RCC 7860 (cell line): ENCODE results near the gene AGK.
"Not testable (repeated sequence)": the region's sequence is repeated elsewhere in the genome, so short reads cannot be mapped to it uniquely, and the experiment has no call there.

Experiments used
- DNase-seq: peaks from one replicate; pipeline ENCODE4 v3.0.0-alpha.2; 2015; ENCODE audit warnings: low spot score
- FAIRE-seq: peaks from 2 replicates; lab custom pipeline; 2012; peaks lifted over from hg19 to GRCh38; lab: Jason Lieb, UNC

Gene AGK

DNA sequence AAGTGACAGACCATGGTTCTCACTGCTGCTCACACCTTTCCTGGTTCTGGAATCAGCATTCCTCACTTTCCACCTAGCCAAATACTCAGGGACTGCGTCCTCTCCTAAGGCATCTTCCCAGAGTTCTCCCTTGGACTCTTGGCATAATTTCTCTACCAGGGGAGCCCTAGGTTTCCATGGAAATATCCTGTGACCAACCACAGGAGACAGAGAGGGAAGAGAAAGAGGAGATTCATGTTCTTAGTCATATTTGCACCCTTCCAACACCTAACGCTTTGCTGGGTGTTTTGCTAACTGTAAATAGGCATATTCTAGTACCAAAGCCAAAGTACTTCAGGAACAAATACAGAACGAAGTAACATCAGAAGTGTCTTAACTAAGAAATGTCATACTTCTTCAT, 122.1 kb downstream of the AGK start:
- DNase-seq (no peak), FAIRE-seq (no peak)

DNA sequence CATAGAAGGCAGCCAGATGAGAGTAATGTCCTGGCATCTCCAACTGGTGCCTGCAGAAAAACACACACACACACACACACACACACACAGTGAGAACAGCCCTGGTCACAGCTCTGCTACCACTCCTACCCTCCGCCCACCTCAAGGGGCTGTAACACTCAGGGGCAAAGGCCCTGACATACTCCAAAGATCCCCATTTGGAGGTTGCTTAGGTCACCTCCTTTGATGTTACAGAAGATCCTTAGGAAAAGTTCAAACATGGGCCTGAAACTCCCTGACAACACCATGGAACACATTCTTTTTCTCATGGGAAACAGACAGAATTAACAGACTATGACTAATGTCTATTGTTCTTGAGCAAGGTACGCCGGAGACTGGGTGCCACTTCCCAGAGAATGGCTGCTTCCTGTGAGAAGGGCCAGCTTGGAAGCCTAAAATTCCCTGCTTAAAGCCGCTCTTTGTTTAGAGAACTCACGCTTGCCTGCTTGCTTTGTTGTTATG, 123.0 kb downstream of the AGK start:
- peak; percentile 77 for DNase-seq

DNA sequence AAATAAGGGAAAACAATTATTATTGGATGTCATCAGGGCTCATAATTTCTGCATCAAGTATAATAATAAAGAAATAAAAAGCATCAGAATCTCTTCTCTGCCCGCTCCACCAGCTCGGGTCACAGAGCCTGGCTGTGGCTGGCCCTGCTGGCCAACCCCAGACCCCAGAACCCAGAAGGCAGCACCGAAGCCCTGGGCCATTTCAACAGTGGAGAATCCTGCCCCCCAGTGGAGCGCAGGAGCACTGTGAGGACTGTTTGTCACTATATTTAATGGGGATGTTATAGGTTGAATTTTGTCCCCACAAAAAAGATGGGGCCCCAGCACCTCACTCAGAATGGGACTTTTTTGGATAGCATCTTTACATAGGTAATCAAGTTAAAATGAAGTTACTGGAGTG, 123.5 kb downstream of the AGK start:
- DNase-seq (no peak), FAIRE-seq (no peak)

More for the DNA sequence above, 123.0 kb downstream of the AGK start:
- FAIRE-seq, result peak; percentile 17

DNA sequence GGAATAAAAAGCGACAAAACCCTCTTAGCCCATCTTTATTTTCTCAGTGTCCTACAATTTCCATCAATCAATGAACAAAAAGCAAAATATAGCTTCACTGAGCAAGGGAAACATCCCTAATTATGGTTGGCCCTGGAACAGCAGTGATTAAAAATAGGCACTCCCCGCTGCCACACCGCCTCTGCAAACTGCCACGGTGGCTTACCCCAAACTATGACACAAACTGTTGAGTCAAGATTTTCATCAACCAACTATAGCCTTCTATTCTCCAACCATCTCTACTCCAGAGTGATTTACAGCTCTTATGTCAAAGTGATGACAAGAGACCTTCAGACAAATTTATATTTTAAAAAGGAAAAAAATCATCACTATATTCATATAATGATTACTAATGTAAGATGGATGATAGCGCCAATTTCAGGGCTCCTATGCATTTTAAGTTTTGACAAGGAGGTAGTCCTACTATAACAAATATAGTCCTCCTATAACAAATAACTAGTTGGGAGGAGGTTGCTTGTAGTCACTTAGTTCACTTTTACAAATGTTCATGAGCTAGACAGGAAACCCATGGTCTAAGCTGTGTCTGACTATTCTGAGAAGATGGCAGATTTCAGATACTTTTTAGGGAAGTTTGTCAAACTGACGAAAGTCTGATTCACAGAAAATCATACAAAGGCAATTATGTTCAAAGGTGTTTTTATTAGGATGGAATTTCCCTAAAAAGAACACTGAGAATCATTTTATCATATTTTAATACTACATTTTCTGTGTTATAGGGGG, 124.4 kb downstream of the AGK start:
- peak; percentile 7 for FAIRE-seq
- DNase-seq, result no peak

DNA sequence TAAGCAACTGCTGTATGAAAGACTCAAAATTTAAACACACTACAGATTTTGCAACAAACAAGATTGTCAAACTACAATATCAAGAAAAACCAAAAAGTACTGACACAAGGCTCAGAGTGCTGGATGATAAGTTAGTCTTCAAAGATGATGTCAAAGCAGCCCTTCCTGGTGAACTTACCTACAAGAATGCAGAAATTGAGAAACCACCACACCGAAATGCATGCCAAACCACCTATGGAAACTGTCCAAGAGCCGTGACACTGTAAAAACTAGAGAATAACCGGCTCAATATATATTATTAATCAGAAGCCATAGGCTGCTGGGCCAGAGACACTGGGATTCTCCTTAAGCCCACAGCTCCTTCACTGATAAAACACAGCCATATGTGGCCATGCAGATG, 125.4 kb downstream of the AGK start:
- peak; percentile 43 for FAIRE-seq
- peak; percentile 45 for DNase-seq

DNA sequence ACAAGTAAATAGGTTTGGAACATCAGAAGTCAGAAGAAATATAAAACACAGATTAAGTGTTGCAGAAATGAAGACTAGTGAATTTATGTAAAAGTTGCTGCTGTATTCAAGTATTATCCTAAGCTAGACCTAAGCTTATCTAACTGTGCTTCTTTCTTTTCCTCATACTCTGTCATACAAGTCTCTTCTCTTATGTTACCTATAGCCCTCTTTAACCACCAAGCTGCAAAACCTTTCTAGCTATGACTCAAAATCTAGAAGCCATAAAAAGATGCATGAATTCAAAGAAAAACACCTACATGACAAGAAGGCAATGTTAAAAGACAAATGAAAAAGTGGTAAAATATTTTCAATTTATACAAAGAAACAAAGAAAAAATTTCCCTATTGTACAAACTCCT, 127.8 kb downstream of the AGK start:
- no peak for FAIRE-seq
- no peak for DNase-seq

DNA sequence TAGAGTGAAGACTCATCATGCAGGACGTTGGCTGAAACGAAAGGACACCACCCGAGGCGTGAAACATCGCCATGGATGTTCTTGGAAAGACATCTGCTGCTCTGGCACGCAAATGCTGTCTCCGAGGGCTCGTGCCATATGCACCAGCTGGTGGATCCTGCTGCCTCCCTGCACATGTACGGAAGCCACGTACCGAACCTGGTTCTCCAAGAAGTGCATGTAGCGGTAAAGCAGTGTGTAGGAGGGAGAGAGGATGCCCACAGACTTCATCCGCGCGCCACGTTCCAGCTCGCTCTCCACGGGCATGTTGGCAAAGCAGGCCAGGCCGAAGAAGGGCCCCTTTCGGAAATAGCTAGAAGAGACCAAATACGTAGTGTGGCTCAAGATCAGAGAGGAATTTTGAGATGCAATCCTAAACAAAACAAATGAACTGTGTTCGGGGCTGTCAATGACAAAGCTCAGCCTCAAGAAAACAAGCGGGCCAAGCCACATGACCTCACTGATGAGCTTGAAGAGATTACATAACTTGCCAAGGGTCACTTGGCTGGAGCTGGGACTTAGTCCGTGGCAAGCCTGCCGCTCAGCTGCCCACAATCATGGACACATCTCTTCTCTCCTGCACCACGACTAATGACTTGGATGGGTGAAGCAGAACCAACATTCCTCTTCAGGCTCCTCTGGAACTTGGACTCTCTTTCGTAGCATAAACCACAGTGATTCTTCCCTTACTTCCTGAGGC, 134.2 kb downstream of the AGK start:
- DNase-seq, result no peak
- no peak for FAIRE-seq

DNA sequence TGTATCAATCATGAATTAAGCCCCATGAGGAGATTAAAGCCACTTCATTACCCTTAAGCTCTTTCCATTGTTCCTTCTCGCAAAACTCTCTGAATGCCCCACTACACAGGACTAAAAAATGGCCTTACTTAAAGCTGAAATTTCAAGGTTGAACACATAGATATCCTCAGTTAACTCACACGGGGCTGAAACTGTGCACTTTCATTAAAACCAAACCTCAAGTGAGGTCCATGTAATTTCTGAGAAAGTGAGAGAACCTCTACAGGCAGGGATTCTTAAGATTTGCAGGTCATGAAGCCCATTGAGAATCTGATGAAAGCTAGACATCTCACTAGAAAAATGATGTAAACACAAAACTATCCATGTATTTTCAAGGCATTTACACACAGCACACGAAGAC, 134.9 kb downstream of the AGK start:
- FAIRE-seq (no peak), DNase-seq (no peak)

DNA sequence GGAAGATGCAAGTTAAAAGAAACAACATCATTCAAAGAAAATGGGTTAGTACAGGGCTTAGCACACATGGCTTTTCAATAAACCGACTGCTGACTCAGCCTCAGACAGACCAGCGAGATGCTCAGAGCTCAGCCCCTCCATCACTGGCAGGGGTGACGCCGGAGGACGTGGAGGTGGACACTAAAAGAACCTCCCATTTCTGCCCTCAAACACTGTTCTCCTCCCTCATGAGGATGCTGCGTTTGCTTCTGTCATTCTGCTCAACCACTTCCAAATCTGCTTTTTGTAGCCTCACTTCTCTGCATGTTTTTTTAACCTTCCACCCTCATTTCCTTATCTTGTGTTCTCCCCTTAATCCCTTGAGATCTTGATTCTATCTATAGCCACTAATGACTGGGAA, 135.5 kb downstream of the AGK start:
- FAIRE-seq (no peak), DNase-seq (no peak)

DNA sequence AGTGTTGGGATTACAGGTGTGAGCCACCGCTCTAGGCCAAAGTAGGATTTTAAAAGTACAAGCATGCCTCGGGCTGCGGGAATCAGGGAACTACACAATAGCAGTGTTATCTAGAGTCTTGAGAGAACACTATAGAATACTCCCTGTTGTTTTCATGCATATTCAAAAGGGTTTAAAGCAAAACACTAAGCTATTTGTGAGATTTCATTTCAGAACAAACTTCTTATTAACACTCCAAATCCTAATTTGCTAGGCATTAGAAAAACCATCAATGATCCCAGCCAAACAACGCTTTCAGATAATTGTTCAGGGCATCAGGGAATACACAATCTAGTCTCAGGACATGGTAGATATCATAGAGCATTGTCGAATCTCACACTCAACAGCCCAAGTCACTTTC, 136.8 kb downstream of the AGK start:
- no peak for DNase-seq
- FAIRE-seq, result no peak

DNA sequence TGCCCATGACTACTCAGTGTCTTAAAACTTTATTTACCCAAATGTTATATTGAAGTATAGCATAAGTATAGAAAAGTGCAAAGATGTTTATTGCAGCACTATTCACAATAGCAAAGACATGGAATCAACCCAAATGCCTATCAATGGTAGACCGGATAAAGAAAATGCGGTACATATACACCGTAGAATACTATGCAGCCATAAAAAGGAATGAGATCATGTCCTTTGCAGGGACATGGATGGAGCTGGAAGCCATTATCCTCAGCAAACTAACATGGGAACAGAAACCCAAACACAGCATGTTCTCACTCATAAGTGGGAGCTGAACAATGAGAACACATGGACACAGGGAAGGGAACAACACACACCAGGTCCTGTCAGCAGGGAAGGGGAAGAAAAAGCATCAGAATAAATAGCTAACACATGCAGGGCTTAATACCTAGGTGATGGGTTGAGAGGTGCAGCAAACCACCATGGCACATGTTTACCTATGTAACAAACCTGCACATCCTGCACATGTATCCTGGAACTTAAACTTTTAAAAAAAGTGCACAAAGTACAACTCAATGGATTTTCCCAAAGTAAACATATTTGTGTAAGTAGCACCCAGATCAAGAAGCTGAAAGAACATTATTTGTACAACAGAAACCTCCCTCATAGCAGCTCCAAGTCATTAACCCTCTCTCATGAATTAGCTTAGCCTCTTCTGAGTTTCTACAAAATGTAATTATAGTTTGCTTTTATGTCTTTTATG, 138.0 kb downstream of the AGK start:
- DNase-seq, FAIRE-seq: not testable (repeated sequence)

DNA sequence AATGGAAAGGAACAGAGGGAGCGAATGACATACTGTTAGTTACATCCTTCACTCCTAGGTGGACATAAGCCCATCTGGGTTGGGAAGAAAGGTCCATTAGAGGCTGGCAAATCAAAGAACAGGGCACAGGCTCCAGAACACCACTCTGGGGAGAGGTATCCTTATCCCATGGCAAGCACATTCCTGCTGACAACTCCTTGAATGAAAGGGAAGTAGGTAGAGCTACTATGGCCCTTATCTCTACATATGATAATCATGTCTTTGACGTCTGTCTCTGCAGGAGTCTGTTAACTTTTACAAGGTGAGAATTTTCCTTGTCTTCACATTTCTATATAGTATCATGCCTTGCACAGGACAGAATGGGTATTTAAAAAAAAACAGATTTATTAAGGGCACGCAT, 140.3 kb downstream of the AGK start:
- no peak for DNase-seq
- FAIRE-seq, result no peak

DNA sequence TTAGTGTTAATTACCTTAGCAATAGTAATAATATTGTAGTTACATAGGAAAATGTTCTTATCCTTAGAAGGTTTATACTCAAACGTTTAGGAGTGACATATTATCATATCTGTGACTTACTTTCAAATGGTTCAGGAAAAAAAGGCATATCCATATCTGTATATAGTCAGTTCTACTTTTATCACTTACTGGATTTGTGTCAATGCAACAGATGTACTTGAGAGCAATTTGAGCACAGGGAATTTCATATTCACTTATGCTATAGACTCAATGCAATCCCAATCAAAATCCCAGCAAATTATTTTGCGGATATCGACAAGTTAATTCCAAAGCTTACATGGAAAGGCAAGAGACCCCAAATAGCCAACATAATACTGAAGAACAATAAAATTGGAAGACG, 140.8 kb downstream of the AGK start:
- DNase-seq, result no peak
- FAIRE-seq, result no peak

DNA sequence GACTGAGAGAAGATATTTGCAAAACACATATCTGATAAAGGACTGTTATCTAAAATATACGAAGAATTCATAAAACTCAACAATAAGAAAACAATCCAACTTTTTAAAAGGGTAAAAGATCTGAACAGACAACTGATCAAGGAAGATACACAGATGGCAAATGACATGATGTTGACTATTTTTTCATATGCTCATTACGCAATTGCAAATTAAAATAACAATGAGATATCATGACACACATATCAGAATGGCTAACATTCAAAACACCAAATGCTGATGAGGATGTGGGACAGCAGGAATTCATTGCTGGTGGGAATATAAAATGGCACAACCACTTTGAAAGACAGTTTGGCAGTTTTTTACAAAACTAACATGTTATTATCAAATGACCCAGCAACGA, 141.9 kb downstream of the AGK start:
- DNase-seq (no peak), FAIRE-seq (peak; percentile 5)

DNA sequence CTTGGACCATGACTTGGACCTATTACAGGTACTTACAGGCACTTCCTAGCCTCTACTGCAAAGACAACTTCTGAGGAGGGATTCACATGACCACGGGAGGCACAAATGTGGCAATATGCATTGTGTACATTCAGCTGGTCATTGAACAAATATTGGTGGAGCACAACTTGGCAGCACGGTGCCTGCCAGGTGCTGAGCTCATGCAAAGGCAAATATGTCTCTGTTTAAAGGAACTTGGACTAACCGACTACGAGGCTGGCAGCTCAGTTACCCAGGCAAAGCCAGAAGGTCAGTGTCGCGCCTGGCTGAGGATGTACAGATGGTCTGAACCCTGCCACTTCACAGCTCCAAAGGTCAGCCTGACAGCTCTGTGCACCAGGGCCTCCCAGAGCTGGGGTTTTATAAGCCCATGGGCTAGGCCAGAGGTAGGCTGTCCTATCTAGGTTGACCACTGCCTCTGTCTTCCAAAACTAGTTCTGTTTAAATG, 144.6 kb downstream of the AGK start:
- FAIRE-seq (peak; percentile 83), DNase-seq (peak; percentile 68)

DNA sequence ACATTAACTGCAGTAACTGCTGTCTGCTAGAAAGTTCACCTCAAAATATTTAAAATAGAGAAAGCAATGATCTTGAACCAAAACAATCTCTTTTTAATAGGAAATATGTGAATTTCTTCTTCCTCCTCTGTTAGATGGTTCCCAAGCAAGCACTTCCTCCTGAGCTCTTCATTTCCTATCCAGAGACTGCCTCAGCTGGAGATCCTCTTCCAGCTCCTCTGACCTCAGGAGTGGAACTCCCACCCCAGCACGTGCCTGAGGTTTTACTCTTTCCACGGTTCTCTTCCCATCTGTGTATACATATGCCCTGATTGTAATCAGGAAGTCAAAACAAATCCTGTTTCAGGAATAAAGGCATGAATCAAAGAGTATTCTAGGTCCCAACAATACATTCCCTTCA, 145.1 kb downstream of the AGK start:
- FAIRE-seq (no peak), DNase-seq (no peak)

DNA sequence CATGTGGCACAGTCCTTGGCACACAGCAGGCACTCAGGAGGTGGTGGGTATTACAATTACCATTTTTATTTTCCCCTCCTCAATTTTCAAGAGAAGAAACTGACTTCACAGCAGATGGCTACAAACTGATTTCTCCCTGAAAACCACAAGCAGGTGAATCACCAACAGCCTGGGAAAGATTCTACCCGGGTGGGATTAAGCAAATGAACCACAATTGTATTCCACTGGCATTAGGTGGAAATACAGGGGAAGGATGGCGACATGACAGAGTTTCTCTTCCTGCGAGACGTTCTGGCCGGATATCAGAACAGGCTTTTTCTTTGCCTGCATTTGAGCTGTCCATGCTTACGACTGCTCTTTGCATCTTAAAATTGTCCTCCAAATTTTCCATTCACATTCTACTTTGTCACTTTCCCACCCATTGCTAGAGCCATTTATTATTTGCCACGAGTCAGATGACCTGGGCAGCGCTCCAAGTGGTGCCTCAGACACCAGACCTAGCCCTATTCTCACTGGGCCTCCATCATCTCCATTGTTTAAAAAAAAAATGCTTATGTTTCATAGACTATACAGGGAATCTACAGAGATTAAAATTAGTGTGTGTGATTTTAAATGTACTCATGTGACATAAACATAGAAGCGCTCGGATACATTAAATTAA, 146.1 kb downstream of the AGK start:
- FAIRE-seq (peak; percentile 98), DNase-seq (peak; percentile 84)

DNA sequence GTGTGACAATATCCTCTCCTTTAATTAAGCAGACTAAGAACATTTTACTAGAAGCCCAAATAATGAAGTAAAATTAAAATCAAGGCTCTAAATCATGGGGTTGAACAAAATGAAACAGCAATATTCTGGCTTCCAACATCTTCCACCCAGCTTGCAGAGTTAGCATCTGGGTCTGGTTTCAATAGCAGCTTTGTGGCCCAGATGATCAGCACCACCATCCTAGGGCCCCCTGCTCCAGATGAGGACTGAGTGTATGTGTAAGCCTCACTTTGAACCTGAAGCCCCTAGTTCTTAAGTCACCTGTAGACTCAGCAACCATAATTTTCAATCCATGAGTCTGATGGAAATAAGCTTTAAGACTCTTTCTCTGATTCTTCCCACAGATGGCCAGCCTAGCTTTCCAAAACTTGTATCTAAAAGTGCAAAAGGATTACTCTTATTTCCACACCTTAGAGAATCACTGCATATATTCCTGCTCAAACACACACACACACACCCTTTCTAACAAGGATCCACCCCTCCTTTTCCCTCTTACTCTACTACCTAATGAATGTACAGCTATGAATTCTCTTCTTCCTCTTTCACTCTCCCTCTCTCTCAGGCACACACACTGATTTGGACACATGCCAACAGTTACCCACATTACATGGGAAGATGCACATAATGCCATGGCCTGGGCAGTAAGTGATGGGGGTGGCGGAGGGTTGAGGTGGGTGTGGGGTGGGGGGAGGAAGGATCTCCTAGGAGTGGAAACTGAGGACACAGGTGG, 147.2 kb downstream of the AGK start:
- DNase-seq (peak; percentile 41), FAIRE-seq (no peak)

DNA sequence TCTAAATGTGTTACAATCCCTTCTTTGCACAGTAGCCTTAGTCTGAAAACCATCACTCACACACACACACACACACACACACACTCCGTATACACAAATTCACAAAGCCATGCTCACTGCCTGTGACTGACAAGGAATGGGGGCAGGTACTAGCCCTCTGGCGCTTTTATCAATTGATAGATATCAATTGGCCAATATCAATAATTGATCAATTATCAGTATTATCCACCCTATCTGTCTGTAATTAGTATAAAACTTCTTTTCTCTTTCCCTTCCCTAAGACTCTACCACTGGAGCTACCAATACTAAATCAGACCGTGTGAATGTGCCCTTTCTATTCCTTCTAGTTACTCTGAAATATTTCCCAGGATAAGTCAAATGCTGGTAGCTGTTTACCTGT, 148.7 kb downstream of the AGK start:
- no peak for DNase-seq
- FAIRE-seq, result no peak

DNA sequence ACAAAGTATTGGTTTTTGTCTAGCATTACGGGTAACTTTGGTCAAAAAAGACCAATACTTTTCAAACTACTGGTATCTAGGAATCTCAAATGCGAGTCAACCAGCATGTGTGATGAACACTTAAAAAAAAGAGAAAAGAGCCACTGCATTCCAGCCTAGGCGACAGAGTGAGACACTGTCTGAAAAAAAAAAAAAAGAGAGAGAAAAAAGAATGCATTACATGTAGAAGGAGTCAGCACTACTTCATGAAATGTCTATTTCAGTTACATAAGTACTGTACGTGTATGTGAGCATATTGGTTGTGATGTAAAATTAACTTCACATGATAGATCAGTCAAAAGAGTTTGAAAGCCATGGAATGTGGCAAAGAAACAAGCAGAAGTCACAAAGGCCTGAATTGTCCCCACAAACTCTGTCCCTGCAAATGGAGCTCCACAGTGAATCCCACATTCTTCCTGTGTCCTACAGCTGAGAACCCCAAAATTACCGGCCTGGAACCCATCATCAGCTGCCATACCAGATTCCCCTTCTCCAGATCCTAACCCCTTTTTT, 149.2 kb downstream of the AGK start:
- no peak for FAIRE-seq
- no peak for DNase-seq
